HG03108 (cell line): ENCODE results near the gene TAS1R2.

Source experiments
- ATAC-seq: cut with Tn5 transposase; IDR thresholded peaks from one replicate; pipeline ENCODE4 v1.9.1; 2021; ENCODE audit warnings: moderate library complexity; ENCODE audit not compliant: unreplicated experiment

TAS1R2 gene

DNA sequence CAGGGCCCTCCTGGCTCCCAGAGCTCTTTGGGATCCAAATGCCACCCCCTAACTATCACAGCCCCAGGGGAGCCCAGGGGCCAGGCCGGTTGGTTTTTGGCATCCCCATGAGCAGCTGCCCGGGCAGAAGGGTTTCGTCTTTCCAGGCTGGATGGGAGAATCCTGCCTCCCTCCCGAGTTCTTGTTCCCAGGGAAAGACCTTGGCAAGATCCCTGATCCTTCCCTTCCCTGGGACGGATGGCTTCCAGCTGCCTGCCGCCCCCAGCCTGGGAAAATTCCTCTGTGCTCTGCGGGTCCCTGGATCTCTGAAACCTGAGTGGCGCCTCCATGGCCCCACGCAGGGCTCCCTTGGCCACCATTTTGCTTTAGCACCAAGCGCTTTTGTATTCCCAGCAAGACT, 55.6 kb downstream of the TAS1R2 start:
- ATAC-seq: no peak

DNA sequence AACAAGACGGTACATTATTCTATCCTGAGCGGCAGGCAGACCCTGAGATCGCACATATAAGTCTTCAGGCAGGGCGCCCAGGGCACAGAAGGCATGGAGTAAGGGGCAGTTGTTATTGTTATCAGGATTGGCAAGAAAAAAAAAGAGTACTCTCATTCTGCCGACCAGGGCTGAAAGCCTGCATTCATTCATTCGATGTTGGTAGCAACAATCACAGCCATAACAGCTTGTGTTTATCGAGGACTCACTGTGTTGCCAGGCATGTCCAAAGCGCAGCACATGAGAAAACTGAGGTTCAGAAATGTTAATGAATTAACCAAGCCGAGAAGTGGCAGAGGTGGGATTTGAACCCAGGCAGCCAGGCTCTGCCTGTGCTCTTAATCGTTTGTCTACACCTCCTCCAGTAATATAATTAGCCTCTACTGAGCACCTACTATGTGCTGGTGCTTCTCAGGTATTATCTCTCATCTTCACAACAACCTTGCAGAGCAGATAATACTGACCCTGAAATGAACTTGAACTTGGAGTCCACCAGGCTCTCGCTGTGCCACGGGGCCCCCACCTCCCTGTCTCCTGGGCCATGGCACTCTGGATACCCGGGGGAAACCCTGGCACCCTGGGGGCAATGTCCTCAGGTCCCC, 56.2 kb downstream of the TAS1R2 start:
- ATAC-seq: no peak

DNA sequence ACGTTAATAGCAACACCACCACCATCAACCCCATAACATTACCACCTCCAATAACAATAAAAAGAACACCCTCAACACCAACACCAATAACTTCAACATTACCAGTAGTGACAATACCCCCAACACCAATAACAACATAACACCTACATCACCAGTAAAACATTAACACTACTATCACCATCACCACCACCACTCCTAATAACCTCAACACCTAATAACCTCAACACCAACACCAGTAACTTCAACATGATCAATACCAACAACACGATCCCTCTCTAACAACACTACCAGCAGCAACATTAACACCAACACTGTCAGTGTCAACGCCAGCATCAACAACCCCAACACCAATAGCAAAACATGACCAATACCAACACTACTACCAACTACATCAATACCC, 57.2 kb downstream of the TAS1R2 start:
- ATAC-seq: no peak

DNA sequence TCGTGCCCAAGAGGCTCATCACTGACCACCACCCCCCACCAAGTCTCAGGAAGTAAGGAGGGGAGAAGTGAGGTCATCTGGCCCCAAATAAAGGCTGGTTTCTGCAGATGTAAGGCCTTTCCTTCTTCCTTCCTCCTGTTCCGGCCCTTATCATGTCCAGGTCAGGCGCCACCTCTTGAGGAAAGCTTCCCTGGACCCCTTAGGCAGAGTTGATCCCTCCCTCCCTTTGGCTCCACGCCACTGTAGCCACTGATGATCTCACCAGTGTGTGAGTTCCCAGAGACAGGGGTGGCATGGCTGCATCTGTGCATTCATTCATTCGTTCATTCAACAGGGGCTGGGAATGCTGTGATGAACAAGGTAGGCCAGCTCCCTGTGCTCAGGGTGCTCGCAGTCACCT, 59.2 kb downstream of the TAS1R2 start:
- no peak for ATAC-seq

DNA sequence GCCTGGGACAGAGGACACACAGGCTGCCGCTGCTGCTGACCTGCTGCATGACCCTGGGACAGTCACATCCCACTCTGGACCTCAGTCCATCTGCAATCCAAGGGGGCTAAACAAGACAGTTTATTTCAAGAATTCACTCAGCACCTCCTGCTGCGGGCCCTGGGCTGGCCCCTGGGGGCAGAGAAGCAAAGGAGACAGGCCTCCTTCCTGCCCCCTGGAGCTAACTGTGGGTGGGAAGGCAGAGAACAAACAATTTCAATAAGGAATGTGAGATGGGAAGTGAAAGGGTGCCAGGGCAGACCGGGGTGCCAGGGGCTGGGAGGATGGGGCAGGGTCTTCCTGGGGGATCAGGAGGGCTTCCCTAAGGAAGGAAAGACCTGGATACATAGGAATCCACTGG, 60.0 kb downstream of the TAS1R2 start:
- ATAC-seq: no peak

DNA sequence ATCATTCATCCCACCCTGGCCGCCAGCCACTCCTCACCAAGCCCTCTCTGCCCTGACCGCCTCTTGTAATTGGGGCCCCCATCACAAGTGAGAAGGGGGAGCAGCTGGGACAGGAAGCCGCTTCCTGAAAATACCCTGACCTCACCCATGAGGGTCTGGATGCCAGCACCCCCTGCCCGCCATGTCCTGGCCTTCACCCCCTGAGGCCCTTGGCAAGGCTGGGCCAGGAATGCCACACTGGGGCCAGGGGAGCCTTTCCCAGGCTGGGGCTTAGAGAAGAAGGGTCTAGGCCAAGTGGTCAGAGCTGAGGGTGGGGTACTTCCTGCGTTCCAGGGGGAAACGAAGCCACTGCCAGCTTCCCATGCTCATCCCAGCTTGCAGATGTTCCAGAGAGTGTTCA, 60.5 kb downstream of the TAS1R2 start:
- no peak for ATAC-seq

DNA sequence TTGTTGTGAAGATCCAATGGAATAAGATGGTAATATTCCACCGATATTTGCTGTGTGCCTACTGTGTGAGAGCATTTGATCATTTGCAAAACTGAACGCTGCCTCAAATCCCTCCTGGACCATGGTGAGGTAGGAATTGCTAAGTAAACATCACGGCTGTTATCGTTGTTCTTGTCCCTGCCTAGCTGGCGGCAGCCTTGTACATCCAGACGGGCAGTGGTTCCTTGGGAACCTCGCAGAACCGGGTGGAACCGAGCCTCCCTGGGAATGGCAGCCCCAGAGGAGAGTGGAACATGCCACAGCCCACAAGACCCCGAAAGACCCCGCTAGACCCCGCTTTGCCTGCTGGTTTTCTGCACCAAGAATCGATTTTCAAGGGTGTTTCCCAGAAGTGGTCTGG, 60.9 kb downstream of the TAS1R2 start:
- ATAC-seq: no peak

DNA sequence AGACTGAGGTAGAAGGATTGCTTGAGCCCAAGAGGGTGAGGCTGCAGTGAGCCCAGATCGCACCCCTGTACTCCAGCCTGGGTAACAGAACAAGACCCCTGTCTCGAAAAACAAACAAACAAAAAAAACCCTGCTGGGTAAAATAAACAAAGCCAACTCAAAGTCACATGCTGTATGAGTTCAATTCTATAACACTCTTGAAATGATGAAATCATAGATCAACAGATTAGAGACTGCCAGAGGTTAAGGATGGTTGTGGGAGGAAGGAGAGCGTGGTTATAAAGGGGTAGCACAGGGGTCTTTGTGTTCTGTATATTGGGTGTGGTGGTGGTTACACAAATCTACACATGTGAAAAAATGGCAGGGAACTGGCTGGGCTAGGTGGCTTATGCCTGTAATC, 62.5 kb downstream of the TAS1R2 start:
- ATAC-seq: no peak

DNA sequence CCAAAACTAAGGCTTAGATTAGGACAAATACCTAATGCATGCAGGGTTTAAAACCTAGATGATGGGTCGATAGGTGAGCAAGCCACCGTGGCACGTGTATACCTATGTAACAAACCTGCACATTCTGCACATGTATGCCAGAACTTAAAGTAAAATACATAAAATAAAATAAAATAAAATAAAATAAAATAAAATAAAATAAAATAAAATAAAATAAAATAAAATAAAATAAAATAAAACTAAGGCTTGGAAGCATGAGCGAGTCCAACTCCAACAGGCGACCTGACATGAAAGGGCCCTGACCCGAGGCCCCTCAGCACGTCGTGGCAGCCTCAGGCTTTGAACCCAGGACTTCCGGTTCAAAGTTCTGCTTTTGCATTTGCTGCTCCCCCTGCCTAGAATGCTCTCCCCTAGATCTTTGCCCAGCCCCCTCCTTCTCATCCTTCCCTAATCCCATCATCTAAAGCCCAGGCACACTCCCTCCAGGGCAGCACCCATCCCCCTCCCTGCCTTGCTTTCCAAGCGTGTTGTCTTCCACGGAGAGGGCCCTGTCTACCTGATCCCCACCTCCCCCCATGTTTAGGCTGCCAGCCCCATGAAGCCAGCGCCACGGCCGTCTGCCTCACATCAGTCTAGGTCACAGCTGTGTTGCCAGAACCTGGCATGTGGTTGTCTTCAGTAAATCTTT, 64.3 kb downstream of the TAS1R2 start:
- ATAC-seq: no peak

DNA sequence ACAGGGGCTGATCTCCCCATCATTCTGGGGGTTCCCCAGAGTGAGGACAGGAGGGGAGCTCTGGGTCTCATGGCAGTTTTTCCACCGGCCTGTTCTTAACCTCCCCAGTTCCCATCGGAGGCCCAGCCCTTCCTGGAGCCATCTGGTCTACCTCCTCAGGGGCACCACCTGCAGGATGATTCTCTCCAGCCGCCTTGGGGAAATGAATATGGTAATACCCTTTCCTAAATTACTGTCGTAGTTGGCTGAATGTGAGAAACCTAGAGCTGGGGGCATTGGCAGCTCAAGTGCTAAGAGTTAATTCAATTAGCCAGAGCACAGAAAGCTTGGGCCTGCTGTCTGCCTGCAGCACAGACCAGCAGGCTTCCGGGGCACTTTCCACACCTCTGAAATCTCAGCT, 64.9 kb downstream of the TAS1R2 start:
- ATAC-seq: no peak

DNA sequence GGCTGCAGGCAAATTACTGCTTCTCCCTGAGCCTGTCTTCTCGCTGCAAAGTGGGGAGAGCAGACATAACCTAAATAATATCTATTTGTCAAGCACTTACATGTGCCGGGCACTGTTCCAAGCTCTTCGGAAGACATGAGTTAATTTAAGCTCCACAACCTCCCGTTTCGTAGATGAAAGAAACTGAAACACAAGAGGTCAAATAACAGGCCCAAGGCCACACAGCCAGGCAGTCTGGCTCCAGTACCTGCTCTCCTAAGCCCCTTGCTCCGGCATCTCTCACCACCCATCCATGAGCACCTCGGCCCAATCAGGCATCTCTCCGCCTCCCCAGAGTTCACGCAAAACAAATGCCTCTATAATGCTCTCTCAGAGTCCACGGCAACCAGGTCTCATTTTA, 65.4 kb downstream of the TAS1R2 start:
- no peak for ATAC-seq

DNA sequence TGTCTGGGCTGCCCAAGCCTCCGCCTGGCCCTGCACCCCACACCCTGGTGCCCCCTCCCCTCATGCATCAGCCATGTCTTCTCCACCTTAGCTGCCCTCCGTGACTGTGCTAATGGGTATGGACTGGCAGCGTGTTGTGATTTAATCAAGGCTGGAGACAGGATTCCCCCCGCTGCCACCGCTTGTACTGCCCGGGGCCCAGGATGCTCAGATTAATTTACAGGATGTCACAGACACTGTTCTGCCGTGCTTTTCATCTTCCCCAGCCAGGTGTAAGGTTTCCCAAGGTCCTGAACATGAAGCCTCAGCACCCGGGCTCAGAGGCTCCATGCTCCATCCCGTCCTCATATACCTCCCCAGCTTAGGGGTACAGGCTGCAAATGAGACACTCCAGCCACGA, 66.3 kb downstream of the TAS1R2 start:
- ATAC-seq: no peak

DNA sequence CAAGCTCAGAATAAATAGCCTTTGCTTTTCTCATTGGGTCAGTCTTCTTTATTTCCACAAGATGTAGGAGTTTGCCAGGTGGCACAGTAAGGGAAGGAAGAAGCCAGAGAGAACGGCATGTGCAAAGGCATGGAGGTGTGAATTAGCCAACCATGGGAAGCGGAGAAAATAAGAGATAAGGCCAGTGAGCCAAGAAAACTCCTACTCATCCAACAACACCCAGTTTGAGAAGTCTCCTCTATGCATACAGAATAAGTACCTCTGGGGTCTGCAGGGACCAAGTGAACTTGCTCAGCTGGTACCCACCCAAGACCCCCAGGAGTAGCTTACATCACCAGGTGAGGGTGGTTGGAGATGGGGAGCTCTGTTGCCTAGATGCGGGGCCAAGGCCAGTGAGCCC, 66.7 kb downstream of the TAS1R2 start:
- ATAC-seq: no peak
